Transverse colon (tissue), 4 donors: ENCODE measurements around the gene PAXIP1. TPM values are rescaled to one million over a fixed set of nuclear protein-coding genes. Genes with fewer than 3 reads are reported as not detected.
"Not testable (repeated sequence)": the region's sequence is repeated elsewhere in the genome, so short reads cannot be mapped to it uniquely, and the experiment has no call there.

Experiments used
- DNase-seq: peaks from one replicate; pipeline ENCODE4 v3.0.0-alpha.2; 2019
- H3K27ac ChIP-seq, 4 donors: fragments of 200-600 bp; sonication (generic); 2 replicates each; pipeline ENCODE4 v1.5.1; 2016 to 2018; ENCODE audit warnings: inconsistent platforms in 4 of 4
- H3K27me3 ChIP-seq: fragments of 200-600 bp; sonication (generic); 2 replicates; pipeline ENCODE4 v1.5.1; 2017; ENCODE audit warnings: inconsistent platforms
- H3K36me3 ChIP-seq, 4 donors: fragments of 200-600 bp; sonication (generic); 2 replicates each; pipeline ENCODE4 v1.5.1; 2017 to 2019; ENCODE audit warnings: inconsistent platforms in 4 of 4
- H3K4me1 ChIP-seq, 4 donors: fragments of 200-600 bp; sonication (generic); 2 replicates each; pipeline ENCODE4 v1.5.1; 2017 to 2020; ENCODE audit warnings: inconsistent platforms in 4 of 4
- H3K4me3 ChIP-seq, 4 donors: fragments of 200-600 bp; sonication (generic); 1 replicate in 1 of 4; 2 replicates in 3 of 4; pipeline versions ENCODE4 v1.5.1 to v1.6.1; 2017 to 2019; ENCODE audit warnings: inconsistent platforms in 4 of 4
- H3K9me3 ChIP-seq, 2 donors: fragments of 200-600 bp; sonication (generic); 2 replicates each; pipeline ENCODE4 v1.5.1; 2017 to 2019; ENCODE audit warnings: inconsistent platforms in 2 of 2
- EP300 ChIP-seq: sonication (generic); formaldehyde crosslinking; IDR thresholded peaks from one replicate; pipeline ENCODE4 v1.6.1; 2017; ENCODE audit warnings: antibody characterized with exemption, low read depth
- POLR2A ChIP-seq: fragments of 450-650 bp; IDR thresholded peaks from one replicate; pipeline ENCODE4 v1.6.1; 2016; ENCODE audit warnings: antibody characterized with exemption, mild to moderate bottlenecking, moderate library complexity
- POLR2AphosphoS5 ChIP-seq, 3 donors: sonication (generic); formaldehyde crosslinking; IDR thresholded peaks; one replicate each; pipeline ENCODE4 v1.6.1; 2016; ENCODE audit warnings: antibody characterized with exemption in 3 of 3
- WGBS, 2 donors: methylation state at CpG; one replicate each; pipeline ENCODE4 v1.1.5; 2018; ENCODE audit warnings: low coverage in 1 of 2; 5-methylcytosine and 5-hydroxymethylcytosine counted together
- in situ Hi-C, 4 donors: fragments of 200-750 bp; cut with MboI; loops; one replicate each; pipeline versions ENCODE4 v1.15.0 to v1.15.1; 2017; ENCODE audit warnings: low sequenced_read_pairs in 3 of 4, low pct_ligation_motif_present in 1 of 4, low pct_unique_long_range_greater_than_20kb in 1 of 4
- intact Hi-C: fragments of 100-400 bp; cut with DNase I; formaldehyde crosslinking; loops from one replicate; pipeline ENCODE4 v1.15.1; 2023; ENCODE audit warnings: low total_unique reads
- total RNA-seq, 4 donors: library from RNA; depleted of rRNA; stranded (reverse); fragments of >200 nt; gene quantifications; one replicate each; pipeline ENCODE4 v1.1.0, GENCODE V29; 2016
- TF ChIP-seq, protein P1 (sequence below), 5 experiments: fragments of 200-600 bp in 3 of 5; fragments of 450-650 bp in 2 of 5; sonication (generic) in 3 of 5; IDR thresholded peaks; 1 replicate in 2 of 5; 2 replicates in 3 of 5; pipeline ENCODE4 v1.5.1; 2016 to 2017; ENCODE audit warnings: antibody characterized with exemption in 5 of 5, inconsistent platforms in 3 of 5, mild to moderate bottlenecking in 2 of 5, moderate library complexity in 1 of 5

PAXIP1 gene
- total RNA-seq, 4 donors from 2014 or later: 8.2 to 410 (median 13.3) TPM

DNA sequence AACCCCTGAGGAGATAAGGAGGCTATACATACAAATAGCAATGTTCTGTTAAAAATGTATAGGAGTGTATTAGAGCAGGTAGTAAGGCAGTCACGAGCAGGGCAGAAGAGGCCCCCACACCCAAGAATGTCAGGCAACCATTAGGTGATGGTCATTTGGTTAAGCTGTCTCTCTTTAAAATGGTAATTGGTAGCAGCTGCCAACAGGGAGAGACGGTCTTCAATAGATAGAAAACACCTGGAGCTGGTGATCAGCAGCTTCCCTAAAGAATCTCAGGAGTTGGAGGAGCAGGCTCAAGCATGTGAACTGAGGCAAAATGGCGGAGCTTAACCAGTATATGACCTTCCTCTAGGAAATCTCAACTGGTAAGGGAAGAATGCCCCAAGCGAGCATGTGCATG lies 40.8 kb upstream of the PAXIP1 start:
- TF ChIP-seq POLR2AphosphoS5 (IDR thresholded peaks at IDR 0.05) (no peak), POLR2A (no peak)
- intact Hi-C loops: no loop called here
- H3K27ac ChIP-seq: no peak overlapping the region
- in situ Hi-C loops: no loop called here
- H3K4me1 ChIP-seq: no peaks in the 10 kb centered on the region
- peaks cover 8% of the 10 kb centered on the region for H3K27me3 ChIP-seq
- 48 to 55% methylated on average over 2 to 4 of the region's 4 CpGs for WGBS, 2 donors
- H3K36me3 ChIP-seq: no peaks in the 10 kb centered on the region
- DNase-seq: no peak
- no peak overlapping the region for H3K4me3 ChIP-seq
- no peaks in the 10 kb centered on the region for H3K9me3 ChIP-seq

DNA sequence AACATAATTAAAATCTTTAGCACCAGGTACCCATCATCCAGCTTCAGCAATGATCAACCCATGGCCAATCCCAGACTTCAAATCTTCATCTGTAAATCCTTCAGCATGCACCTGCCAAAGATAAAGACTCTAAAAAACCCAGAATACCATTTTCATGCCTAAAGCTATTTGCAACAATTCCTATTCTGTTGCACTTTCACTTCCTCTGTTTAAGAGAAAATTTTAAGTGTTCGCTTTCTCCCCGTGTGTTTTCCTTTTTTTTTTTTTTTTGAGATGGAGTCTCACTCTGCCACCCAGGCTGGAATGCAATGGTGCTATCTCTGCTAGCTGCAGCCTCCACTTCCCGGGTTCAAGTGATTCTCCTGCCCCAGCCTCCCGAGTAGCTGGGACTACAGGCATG lies 35.4 kb upstream of the PAXIP1 start:
- Histone ChIP-seq H3K9me3 (no peaks in the 10 kb centered on the region), H3K4me3 (no peak overlapping the region), H3K27ac (no peak overlapping the region), H3K27me3 (peaks cover 8% of the 10 kb centered on the region), H3K36me3 (no peaks in the 10 kb centered on the region), H3K4me1 (no peaks in the 10 kb centered on the region)
- TF ChIP-seq EP300 (no peak), POLR2A (no peak), POLR2AphosphoS5 (IDR thresholded peaks at IDR 0.05) (no peak)
- TF ChIP-seq, protein P1, sequence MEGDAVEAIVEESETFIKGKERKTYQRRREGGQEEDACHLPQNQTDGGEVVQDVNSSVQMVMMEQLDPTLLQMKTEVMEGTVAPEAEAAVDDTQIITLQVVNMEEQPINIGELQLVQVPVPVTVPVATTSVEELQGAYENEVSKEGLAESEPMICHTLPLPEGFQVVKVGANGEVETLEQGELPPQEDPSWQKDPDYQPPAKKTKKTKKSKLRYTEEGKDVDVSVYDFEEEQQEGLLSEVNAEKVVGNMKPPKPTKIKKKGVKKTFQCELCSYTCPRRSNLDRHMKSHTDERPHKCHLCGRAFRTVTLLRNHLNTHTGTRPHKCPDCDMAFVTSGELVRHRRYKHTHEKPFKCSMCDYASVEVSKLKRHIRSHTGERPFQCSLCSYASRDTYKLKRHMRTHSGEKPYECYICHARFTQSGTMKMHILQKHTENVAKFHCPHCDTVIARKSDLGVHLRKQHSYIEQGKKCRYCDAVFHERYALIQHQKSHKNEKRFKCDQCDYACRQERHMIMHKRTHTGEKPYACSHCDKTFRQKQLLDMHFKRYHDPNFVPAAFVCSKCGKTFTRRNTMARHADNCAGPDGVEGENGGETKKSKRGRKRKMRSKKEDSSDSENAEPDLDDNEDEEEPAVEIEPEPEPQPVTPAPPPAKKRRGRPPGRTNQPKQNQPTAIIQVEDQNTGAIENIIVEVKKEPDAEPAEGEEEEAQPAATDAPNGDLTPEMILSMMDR (IDR thresholded peaks at IDR 0.05): no peak
- 61 to 82% methylated on average over 2 to 4 of the region's 4 CpGs for WGBS, 2 donors
- no peak for DNase-seq
- in situ Hi-C loops (no loop called here), intact Hi-C loops (no loop called here)

- in situ Hi-C loops, H3K4me1 ChIP-seq, H3K4me3 ChIP-seq, DNase-seq, intact Hi-C loops, H3K27me3 ChIP-seq, H3K27ac ChIP-seq, H3K36me3 ChIP-seq, H3K9me3 ChIP-seq: not testable (repeated sequence)
- WGBS, 2 donors: 92 to 96% methylated on average over 12 to 14 of the region's 15 CpGs
These were observed 31.6 kb upstream of the PAXIP1 start for GRCh38 chr7:155034495-155034894.

DNA sequence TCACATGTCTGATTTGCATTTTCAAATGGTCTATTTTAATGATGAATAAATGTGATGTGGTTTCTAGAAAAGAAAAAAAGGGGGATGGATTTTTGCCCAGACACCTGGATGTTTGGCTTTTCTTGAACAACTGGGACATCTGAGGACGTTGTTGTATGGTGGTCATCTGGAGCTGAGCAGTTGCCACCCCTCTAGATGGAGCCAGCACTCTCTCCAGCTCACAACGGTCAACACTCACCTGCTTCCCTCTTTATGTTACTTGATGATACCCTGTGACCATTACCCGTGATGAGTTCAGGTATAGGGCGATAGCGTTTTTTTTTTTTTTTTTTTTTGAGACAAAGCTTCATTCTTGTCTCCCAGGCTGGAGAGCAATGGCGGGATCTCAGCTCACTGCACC lies 30.1 kb upstream of the PAXIP1 start:
- no peaks in the 10 kb centered on the region for H3K4me1 ChIP-seq
- in situ Hi-C loops: no loop called here
- H3K36me3 ChIP-seq: no peaks in the 10 kb centered on the region
- no peaks in the 10 kb centered on the region for H3K27me3 ChIP-seq
- TF ChIP-seq POLR2AphosphoS5 (IDR thresholded peaks at IDR 0.05) (no peak), EP300 (no peak), POLR2A (no peak)
- H3K9me3 ChIP-seq: no peaks in the 10 kb centered on the region
- intact Hi-C loops: no loop called here
- no peak for DNase-seq
- no peak overlapping the region for H3K4me3 ChIP-seq
- H3K27ac ChIP-seq: no peak overlapping the region
- 55 to 77% methylated on average over 5 to 6 of the region's 6 CpGs for WGBS, 2 donors

- no peak overlapping the region for H3K27ac ChIP-seq
- H3K4me1 ChIP-seq: no peaks in the 10 kb centered on the region
- H3K4me3 ChIP-seq: no peak overlapping the region
- 94 to 100% methylated on average over 1 of the region's 1 CpG for WGBS, 2 donors
- TF ChIP-seq POLR2A (no peak), EP300 (no peak), POLR2AphosphoS5 (IDR thresholded peaks at IDR 0.05) (no peak)
- TF ChIP-seq, protein P1 (IDR thresholded peaks at IDR 0.05): no peak
- in situ Hi-C loops (no loop called here), intact Hi-C loops (no loop called here)
- H3K36me3 ChIP-seq: no peaks in the 10 kb centered on the region
- H3K27me3 ChIP-seq: no peaks in the 10 kb centered on the region
- no peak for DNase-seq
- H3K9me3 ChIP-seq: no peaks in the 10 kb centered on the region
These were observed 25.0 kb upstream of the PAXIP1 start for GRCh38 chr7:155027879-155028278.

DNA sequence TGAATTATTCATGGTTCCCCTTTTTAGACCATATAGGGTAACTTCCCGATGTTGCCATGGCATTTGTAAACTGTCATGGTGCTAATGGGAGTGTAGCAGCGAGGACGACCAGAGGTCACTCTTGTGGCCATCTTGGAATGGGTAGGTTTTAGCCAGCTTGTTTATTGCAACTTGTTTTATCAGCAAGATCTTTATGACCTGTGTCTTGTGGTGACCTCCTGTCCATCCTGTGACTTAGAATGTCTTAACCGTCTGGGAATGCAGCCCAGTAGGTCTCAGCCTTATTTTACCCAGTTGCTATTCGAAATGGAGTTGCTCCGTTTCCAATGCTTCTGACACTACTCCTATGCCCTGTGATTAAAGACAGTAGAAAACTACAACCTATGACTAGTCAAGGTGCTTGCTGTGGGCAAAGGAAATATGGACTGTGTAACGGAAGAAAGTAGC lies 18.8 kb upstream of the PAXIP1 start:
- in situ Hi-C loops (no loop called here), intact Hi-C loops (no loop called here)
- no peaks in the 10 kb centered on the region for H3K4me1 ChIP-seq
- no peak overlapping the region for H3K4me3 ChIP-seq
- H3K27me3 ChIP-seq: no peaks in the 10 kb centered on the region
- no peak for TF ChIP-seq POLR2AphosphoS5 (IDR thresholded peaks at IDR 0.05)
- TF ChIP-seq, protein P1 (IDR thresholded peaks at IDR 0.05): no peak
- no peak for TF ChIP-seq POLR2A
- no peak for TF ChIP-seq EP300
- H3K27ac ChIP-seq: no peak overlapping the region
- WGBS, 2 donors: 43 to 55% methylated on average over 3 to 7 of the region's 7 CpGs
- H3K36me3 ChIP-seq: no peaks in the 10 kb centered on the region
- DNase-seq: no peak
- H3K9me3 ChIP-seq: no peaks in the 10 kb centered on the region
